Osteoblast (primary cell): ENCODE measurements around the gene PIH1D1. TPM values are rescaled to one million over a fixed set of nuclear protein-coding genes. Genes with fewer than 3 reads are reported as not detected.

Experiments
- DNase-seq: peaks from one replicate; pipeline ENCODE4 v3.0.0; 2011; ENCODE audit warnings: low spot score, mixed read lengths; ENCODE audit not compliant: insufficient read length; ENCODE audit errors: missing footprints
- H2AFZ ChIP-seq: 2 replicates; pipeline ENCODE4 v1.6.0; 2011; ENCODE audit warnings: mild to moderate bottlenecking, low read length
- H3K27ac ChIP-seq: 2 replicates; pipeline ENCODE4 v1.5.1; 2011; ENCODE audit warnings: mild to moderate bottlenecking, low read depth, low read length, moderate library complexity
- H3K27me3 ChIP-seq: 2 replicates; pipeline ENCODE4 v1.6.0; 2012; ENCODE audit warnings: mild to moderate bottlenecking, control low read depth, inconsistent platforms, low read length, moderate library complexity; ENCODE audit not compliant: insufficient read depth
- H3K36me3 ChIP-seq: 2 replicates; pipeline ENCODE4 v1.5.1; 2011; ENCODE audit warnings: mild to moderate bottlenecking, low read length, control low read depth, moderate library complexity; ENCODE audit not compliant: insufficient read depth
- H3K4me1 ChIP-seq: 2 replicates; pipeline ENCODE4 v1.5.1; 2011; ENCODE audit warnings: mild to moderate bottlenecking, low read length, control low read depth, moderate library complexity; ENCODE audit not compliant: insufficient read depth
- H3K4me2 ChIP-seq: 2 replicates; pipeline ENCODE4 v1.6.0; 2011; ENCODE audit warnings: mild to moderate bottlenecking, low read length; ENCODE audit not compliant: insufficient read depth
- H3K4me3 ChIP-seq: fragments of 200-600 bp; sonication (generic); 3 replicates; pipeline ENCODE4 v1.5.1; 2012; ENCODE audit warnings: mild to moderate bottlenecking, low read length, inconsistent platforms; ENCODE audit not compliant: insufficient read depth
- H3K79me2 ChIP-seq: 2 replicates; pipeline ENCODE4 v1.6.0; 2012; ENCODE audit warnings: mild to moderate bottlenecking, low read length, control low read depth, inconsistent platforms; ENCODE audit not compliant: insufficient read depth
- H3K9me3 ChIP-seq: 2 replicates; pipeline ENCODE4 v1.5.1; 2011; ENCODE audit warnings: low read depth, low read length, control low read depth
- H4K20me1 ChIP-seq: 2 replicates; pipeline ENCODE4 v1.6.0; 2012; ENCODE audit warnings: mild to moderate bottlenecking, low read length, control low read depth; ENCODE audit not compliant: insufficient read depth
- CTCF ChIP-seq: IDR thresholded peaks from 2 replicates; pipeline ENCODE4 v1.5.1; 2011; ENCODE audit warnings: mild to moderate bottlenecking, low read depth, low read length, moderate library complexity; ENCODE audit errors: extremely low read depth
- total RNA-seq: library from RNA; depleted of rRNA; stranded (reverse); fragments of >200 nt; gene quantifications from 2 replicates; pipeline ENCODE4 v1.2.3, GENCODE V29; 2012

Gene PIH1D1
- total RNA-seq, 1 donor: 79.3 TPM

GRCh38 chr19:49489601-49490167 is 38.1 kb upstream of the PIH1D1 start:
- H3K4me3 ChIP-seq: peak overlapping the region; percentile 96
- no peaks in the 10 kb centered on the region for H3K27me3 ChIP-seq
- peak overlapping the region; percentile 85 for H3K4me2 ChIP-seq
- H3K36me3 ChIP-seq: peaks cover 47% of the 10 kb centered on the region
- no peak for TF ChIP-seq CTCF
- peaks cover 38% of the 10 kb centered on the region for H3K79me2 ChIP-seq
- peak overlapping the region; percentile 87 for H3K27ac ChIP-seq
- H4K20me1 ChIP-seq: peaks cover 45% of the 10 kb centered on the region
- H3K4me1 ChIP-seq: peaks cover 13% of the 10 kb centered on the region
- no peaks in the 10 kb centered on the region for H3K9me3 ChIP-seq
- no peak overlapping the region for H2AFZ ChIP-seq
- DNase-seq: no peak

GRCh38 chr19:49488863-49489537 is 37.4 kb upstream of the PIH1D1 start:
- Histone ChIP-seq H3K27ac (peak overlapping the region; percentile 87), H3K4me3 (peak overlapping the region; percentile 96), H3K79me2 (peaks cover 38% of the 10 kb centered on the region), H3K4me1 (peaks cover 13% of the 10 kb centered on the region), H3K36me3 (peaks cover 47% of the 10 kb centered on the region), H3K4me2 (peak overlapping the region; percentile 85), H3K9me3 (no peaks in the 10 kb centered on the region), H3K27me3 (no peaks in the 10 kb centered on the region), H2AFZ (no peak overlapping the region), H4K20me1 (peaks cover 45% of the 10 kb centered on the region)
- no peak for DNase-seq
- no peak for TF ChIP-seq CTCF

- no peaks in the 10 kb centered on the region for H3K9me3 ChIP-seq
- H3K4me1 ChIP-seq: peaks cover 13% of the 10 kb centered on the region
- H3K27me3 ChIP-seq: no peaks in the 10 kb centered on the region
- no peak for TF ChIP-seq CTCF
- H3K27ac ChIP-seq: peak overlapping the region; percentile 87
- peaks cover 45% of the 10 kb centered on the region for H4K20me1 ChIP-seq
- no peak overlapping the region for H2AFZ ChIP-seq
- peaks cover 38% of the 10 kb centered on the region for H3K79me2 ChIP-seq
- H3K4me3 ChIP-seq: peak overlapping the region; percentile 96
- H3K36me3 ChIP-seq: peaks cover 47% of the 10 kb centered on the region
- H3K4me2 ChIP-seq: peak overlapping the region; percentile 85
- peak; percentile 70 for DNase-seq
Measured at GRCh38 chr19:49488046-49488862, 36.6 kb upstream of the PIH1D1 start.
